ENCODE data around the gene TOLLIP. TPM values are rescaled to one million over a fixed set of nuclear protein-coding genes. Genes with fewer than 3 reads are reported as not detected.
A peak's percentile ranks its signal among the peaks of the same experiment; 100 is the strongest.
"Not testable (repeated sequence)": the region's sequence is repeated elsewhere in the genome, so short reads cannot be mapped to it uniquely, and the experiment has no call there.

Gene TOLLIP
- total RNA-seq, result 10 to 100 TPM; 35.3 to 35.6 TPM

- DNase-seq, result peak; percentile 96
- Mint-ChIP-seq H3K27me3 (peaks cover 16% of the 10 kb centered on the region), H3K36me3 (ENCODE audit: low read depth) (peaks cover 9% of the 10 kb centered on the region), H3K4me3 (peak within 1 kb of the TSS; percentile 73), H3K4me1 (peaks cover 35% of the 10 kb centered on the region), H3K9me3 (peaks cover 21% of the 10 kb centered on the region), H3K27ac (peak within 1 kb of the TSS; percentile 93)
- ChIA-PET POLR2A (interaction anchor here (0.7 kb wide), 1 partner anchor 16 kb away, joined by 3 read pairs; no protein-coding TSS in a partner anchor), CTCF (interaction anchor here (0.6 to 1.4 kb wide), 2 partner anchors 106 to 228 kb away, joined by 3 to 5 read pairs; no protein-coding TSS in a partner anchor)
These were observed at the start of gene TOLLIP for GRCh38 chr11:1309498-1310317. Gene TOLLIP, minus strand, starts transcription at chr11:1309632. Its CDS starts 134 bp downstream, at chr11:1309498.

GRCh38 chr11:1358931-1359330 is 49.5 kb upstream of the TOLLIP start:
- H3K9me3 Mint-ChIP-seq; DNase-seq; CTCF ChIA-PET; H3K27ac Mint-ChIP-seq; H3K27me3 Mint-ChIP-seq; H3K4me3 Mint-ChIP-seq; H3K36me3 Mint-ChIP-seq (ENCODE audit: low read depth); POLR2A ChIA-PET; H3K4me1 Mint-ChIP-seq: not testable (repeated sequence)

- H3K9me3 Mint-ChIP-seq, result no peaks in the 10 kb centered on the region
- CTCF ChIA-PET, result no interaction called here
- H3K27ac Mint-ChIP-seq, result no peak overlapping the region
- DNase-seq, result no peak
- H3K4me3 Mint-ChIP-seq, result no peak overlapping the region
- peaks cover 5% of the 10 kb centered on the region for H3K27me3 Mint-ChIP-seq
- no peaks in the 10 kb centered on the region for H3K4me1 Mint-ChIP-seq
- POLR2A ChIA-PET, result no interaction called here
- H3K36me3 Mint-ChIP-seq (ENCODE audit: low read depth), result no peaks in the 10 kb centered on the region
These were observed 48.9 kb upstream of the TOLLIP start for GRCh38 chr11:1358286-1358685.

GRCh38 chr11:1356478-1356960 is 47.1 kb upstream of the TOLLIP start:
- Mint-ChIP-seq H3K27ac (no peak overlapping the region), H3K4me1 (no peaks in the 10 kb centered on the region), H3K9me3 (no peaks in the 10 kb centered on the region), H3K27me3 (peaks cover 5% of the 10 kb centered on the region), H3K36me3 (ENCODE audit: low read depth) (no peaks in the 10 kb centered on the region), H3K4me3 (no peak overlapping the region)
- no peak for DNase-seq
- POLR2A ChIA-PET, result no interaction called here
- CTCF ChIA-PET, result no interaction called here

- Mint-ChIP-seq H3K27me3 (peaks cover 5% of the 10 kb centered on the region), H3K4me1 (no peaks in the 10 kb centered on the region), H3K9me3 (no peaks in the 10 kb centered on the region), H3K27ac (no peak overlapping the region), H3K4me3 (no peak overlapping the region), H3K36me3 (ENCODE audit: low read depth) (no peaks in the 10 kb centered on the region)
- POLR2A ChIA-PET, result no interaction called here
- DNase-seq, result no peak
- CTCF ChIA-PET, result no interaction called here
These were observed 46.6 kb upstream of the TOLLIP start for GRCh38 chr11:1356007-1356435.

GRCh38 chr11:1354125-1354938 is 44.9 kb upstream of the TOLLIP start:
- Mint-ChIP-seq H3K4me1 (no peaks in the 10 kb centered on the region), H3K27ac (no peak overlapping the region), H3K36me3 (ENCODE audit: low read depth) (no peaks in the 10 kb centered on the region), H3K4me3 (no peak overlapping the region), H3K9me3 (no peaks in the 10 kb centered on the region), H3K27me3 (peaks cover 5% of the 10 kb centered on the region)
- no peak for DNase-seq
- POLR2A ChIA-PET, result no interaction called here
- CTCF ChIA-PET, result no interaction called here

GRCh38 chr11:1353383-1354124 is 44.1 kb upstream of the TOLLIP start:
- Mint-ChIP-seq H3K36me3 (ENCODE audit: low read depth) (no peaks in the 10 kb centered on the region), H3K4me3 (no peak overlapping the region), H3K9me3 (no peaks in the 10 kb centered on the region), H3K4me1 (no peaks in the 10 kb centered on the region), H3K27me3 (peaks cover 5% of the 10 kb centered on the region), H3K27ac (peak overlapping the region; percentile 54)
- ChIA-PET CTCF (no interaction called here), POLR2A (no interaction called here)
- no peak for DNase-seq

GRCh38 chr11:1352696-1353382 is 43.4 kb upstream of the TOLLIP start:
- Mint-ChIP-seq H3K27me3 (peaks cover 5% of the 10 kb centered on the region), H3K36me3 (ENCODE audit: low read depth) (no peaks in the 10 kb centered on the region), H3K27ac (peak overlapping the region; percentile 54), H3K9me3 (no peaks in the 10 kb centered on the region), H3K4me1 (no peaks in the 10 kb centered on the region), H3K4me3 (no peak overlapping the region)
- DNase-seq, result no peak
- CTCF ChIA-PET, result no interaction called here
- POLR2A ChIA-PET, result no interaction called here

GRCh38 chr11:1351278-1351937 is 42.0 kb upstream of the TOLLIP start:
- Mint-ChIP-seq H3K27me3 (peaks cover 4% of the 10 kb centered on the region), H3K9me3 (no peaks in the 10 kb centered on the region), H3K4me3 (no peak overlapping the region), H3K36me3 (ENCODE audit: low read depth) (no peaks in the 10 kb centered on the region), H3K27ac (no peak overlapping the region), H3K4me1 (no peaks in the 10 kb centered on the region)
- ChIA-PET POLR2A (no interaction called here), CTCF (no interaction called here)
- DNase-seq, result no peak

GRCh38 chr11:1350086-1350725 is 40.8 kb upstream of the TOLLIP start:
- ChIA-PET CTCF (no interaction called here), POLR2A (no interaction called here)
- H3K4me1 Mint-ChIP-seq, result no peaks in the 10 kb centered on the region
- no peak overlapping the region for H3K27ac Mint-ChIP-seq
- no peaks in the 10 kb centered on the region for H3K9me3 Mint-ChIP-seq
- DNase-seq, result no peak
- H3K27me3 Mint-ChIP-seq, result no peaks in the 10 kb centered on the region
- no peak overlapping the region for H3K4me3 Mint-ChIP-seq
- no peaks in the 10 kb centered on the region for H3K36me3 Mint-ChIP-seq (ENCODE audit: low read depth)

- H3K4me3 Mint-ChIP-seq, result no peak overlapping the region
- H3K27ac Mint-ChIP-seq, result no peak overlapping the region
- CTCF ChIA-PET, result no interaction called here
- POLR2A ChIA-PET, result no interaction called here
- no peak for DNase-seq
- no peaks in the 10 kb centered on the region for H3K4me1 Mint-ChIP-seq
- H3K36me3 Mint-ChIP-seq (ENCODE audit: low read depth), result no peaks in the 10 kb centered on the region
- H3K27me3 Mint-ChIP-seq, result no peaks in the 10 kb centered on the region
- H3K9me3 Mint-ChIP-seq, result no peaks in the 10 kb centered on the region
These were observed 40.1 kb upstream of the TOLLIP start for GRCh38 chr11:1349327-1350041.
